Measurements from ENCODE around the gene INSYN2B. TPM values are rescaled to one million over a fixed set of nuclear protein-coding genes. Genes with fewer than 3 reads are reported as not detected.

INSYN2B gene
- total RNA-seq, 2 donors from 2014 or later, result not detected

DNA sequence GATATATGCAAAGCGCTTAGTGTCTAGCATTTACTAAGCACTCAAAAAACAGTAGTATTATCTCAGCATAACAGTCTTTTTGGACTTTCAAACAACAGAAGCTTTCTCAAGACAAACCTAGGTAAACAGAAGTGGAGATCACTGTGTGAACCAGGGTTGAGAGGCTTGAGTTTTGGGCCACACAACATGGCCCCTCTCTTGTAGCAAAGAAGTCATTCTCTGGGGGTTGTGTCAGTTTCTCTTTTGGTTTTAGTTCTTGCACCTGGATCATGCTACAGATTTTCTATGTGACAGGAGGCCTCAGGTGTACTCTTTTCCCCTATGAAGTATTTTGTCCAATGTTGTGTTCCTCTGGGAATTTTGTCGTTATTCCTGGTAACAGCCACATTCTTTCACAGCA is 30.0 kb downstream of the INSYN2B start:
- Histone ChIP-seq H3K9ac (ENCODE audit: low read depth in 2 of 2, low read length in 2 of 2) (no peak overlapping the region), H3K4me3 (no peak overlapping the region), H3K9me3 (no peaks in the 10 kb centered on the region), H3K27ac (no peak overlapping the region), H3K27me3 (no peaks in the 10 kb centered on the region), H3K4me1 (no peaks in the 10 kb centered on the region), H3K36me3 (no peaks in the 10 kb centered on the region)
- DNase-seq, result no peak
- TF ChIP-seq, protein P1, sequence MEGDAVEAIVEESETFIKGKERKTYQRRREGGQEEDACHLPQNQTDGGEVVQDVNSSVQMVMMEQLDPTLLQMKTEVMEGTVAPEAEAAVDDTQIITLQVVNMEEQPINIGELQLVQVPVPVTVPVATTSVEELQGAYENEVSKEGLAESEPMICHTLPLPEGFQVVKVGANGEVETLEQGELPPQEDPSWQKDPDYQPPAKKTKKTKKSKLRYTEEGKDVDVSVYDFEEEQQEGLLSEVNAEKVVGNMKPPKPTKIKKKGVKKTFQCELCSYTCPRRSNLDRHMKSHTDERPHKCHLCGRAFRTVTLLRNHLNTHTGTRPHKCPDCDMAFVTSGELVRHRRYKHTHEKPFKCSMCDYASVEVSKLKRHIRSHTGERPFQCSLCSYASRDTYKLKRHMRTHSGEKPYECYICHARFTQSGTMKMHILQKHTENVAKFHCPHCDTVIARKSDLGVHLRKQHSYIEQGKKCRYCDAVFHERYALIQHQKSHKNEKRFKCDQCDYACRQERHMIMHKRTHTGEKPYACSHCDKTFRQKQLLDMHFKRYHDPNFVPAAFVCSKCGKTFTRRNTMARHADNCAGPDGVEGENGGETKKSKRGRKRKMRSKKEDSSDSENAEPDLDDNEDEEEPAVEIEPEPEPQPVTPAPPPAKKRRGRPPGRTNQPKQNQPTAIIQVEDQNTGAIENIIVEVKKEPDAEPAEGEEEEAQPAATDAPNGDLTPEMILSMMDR (IDR thresholded peaks at IDR 0.05), result no peak
- intact Hi-C loops (cut with DNase I), result no loop called here

DNA sequence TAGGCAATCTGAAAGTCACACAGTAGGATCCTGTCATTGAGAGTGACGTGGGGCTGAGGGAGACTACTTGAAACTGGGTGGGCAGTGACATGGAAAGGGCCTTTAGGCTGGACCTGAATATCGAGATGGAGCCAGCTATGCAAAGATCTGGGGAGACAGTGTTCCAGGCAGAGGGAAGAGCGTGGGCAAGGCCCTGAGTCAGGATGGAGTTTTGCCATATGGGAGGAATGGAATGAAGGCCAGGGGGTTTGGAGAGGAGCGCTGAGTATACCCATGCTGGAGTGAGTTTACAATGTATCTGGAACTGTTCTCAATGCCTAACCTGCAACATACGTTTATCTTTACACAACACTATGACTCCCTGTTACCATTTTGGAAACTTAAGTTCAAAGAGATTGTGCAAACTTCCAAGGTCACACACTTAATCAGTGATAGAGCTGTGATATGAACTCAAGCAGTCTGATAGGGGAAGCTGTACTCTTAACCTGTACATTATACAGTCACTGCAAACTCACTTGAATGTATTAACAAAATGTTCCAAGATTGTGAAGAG is 33.5 kb downstream of the INSYN2B start:
- no peak overlapping the region for H3K27ac ChIP-seq
- H3K36me3 ChIP-seq, result no peaks in the 10 kb centered on the region
- intact Hi-C loops (cut with DNase I), result no loop called here
- H3K4me1 ChIP-seq, result no peaks in the 10 kb centered on the region
- H3K4me3 ChIP-seq, result no peak overlapping the region
- no peaks in the 10 kb centered on the region for H3K9me3 ChIP-seq
- DNase-seq, result no peak
- H3K27me3 ChIP-seq, result no peaks in the 10 kb centered on the region
- TF ChIP-seq, protein P1 (IDR thresholded peaks at IDR 0.05), result no peak
- no peak overlapping the region for H3K9ac ChIP-seq (ENCODE audit: low read depth in 2 of 2, low read length in 2 of 2)

DNA sequence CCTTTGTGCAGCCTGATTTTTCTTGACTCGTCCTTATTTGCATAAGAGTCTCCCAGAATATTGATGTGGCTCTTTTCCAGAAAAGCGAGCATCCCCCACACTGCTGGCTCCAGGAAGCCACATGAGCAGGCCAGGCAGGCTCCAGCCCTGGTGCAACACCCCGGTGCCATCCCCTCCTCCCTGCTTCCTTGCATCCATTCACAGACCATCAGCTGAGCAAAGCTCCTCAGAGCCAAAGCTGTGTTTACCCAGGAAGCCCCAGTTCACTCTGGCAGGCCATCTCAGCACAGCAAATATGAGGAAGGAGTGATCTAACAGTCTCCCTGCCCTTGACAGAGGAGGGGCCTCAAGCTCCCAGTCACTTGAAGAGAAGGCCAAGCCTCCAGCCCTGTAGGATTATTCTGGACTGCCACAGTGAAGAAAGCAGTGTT is 34.4 kb downstream of the INSYN2B start:
- intact Hi-C loops (cut with DNase I), result no loop called here
- Histone ChIP-seq H3K36me3 (no peaks in the 10 kb centered on the region), H3K27me3 (no peaks in the 10 kb centered on the region), H3K9me3 (no peaks in the 10 kb centered on the region), H3K27ac (no peak overlapping the region), H3K9ac (ENCODE audit: low read depth in 2 of 2, low read length in 2 of 2) (no peak overlapping the region), H3K4me1 (no peaks in the 10 kb centered on the region), H3K4me3 (no peak overlapping the region)
- TF ChIP-seq, protein P1 (IDR thresholded peaks at IDR 0.05), result no peak
- peak; percentile 21 for DNase-seq

DNA sequence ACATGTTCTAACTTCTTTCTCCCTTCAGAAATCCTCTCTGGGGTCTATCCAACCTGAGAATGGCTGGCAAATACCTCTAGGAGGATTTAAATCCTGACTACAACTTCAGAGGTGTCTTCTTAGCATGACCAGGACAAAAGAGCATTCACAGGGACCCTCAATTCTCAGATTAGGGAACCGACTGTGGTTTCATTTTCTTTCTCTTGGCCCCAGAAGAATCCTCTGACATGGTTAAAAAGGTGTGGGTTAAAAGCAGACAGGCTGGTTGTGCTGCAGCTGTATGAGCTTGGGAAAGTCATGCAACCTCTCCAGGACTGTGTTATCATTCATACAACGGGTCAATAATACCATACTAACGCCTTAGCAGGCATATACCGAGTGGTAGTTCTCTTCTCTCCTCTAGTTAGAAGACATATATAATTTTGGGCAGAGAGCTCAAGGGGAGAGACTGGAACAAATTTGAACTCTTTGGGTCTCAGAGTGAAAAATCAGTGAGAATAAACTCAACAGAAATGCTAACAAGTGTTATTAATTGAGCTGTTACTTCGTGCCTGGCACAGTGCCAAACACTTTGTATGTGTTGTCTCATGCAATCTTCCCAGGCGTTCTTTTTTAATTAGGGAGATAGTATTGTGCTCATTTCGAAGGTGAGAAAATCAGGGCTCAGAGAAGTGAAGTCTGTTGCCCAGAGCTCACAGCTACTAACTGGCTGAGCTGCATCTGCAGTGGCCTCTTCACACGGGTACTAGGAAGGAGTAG is 35.2 kb downstream of the INSYN2B start:
- intact Hi-C loops (cut with DNase I), result no loop called here
- DNase-seq, result no peak
- Histone ChIP-seq H3K9ac (ENCODE audit: low read depth in 2 of 2, low read length in 2 of 2) (no peak overlapping the region), H3K27me3 (no peaks in the 10 kb centered on the region), H3K27ac (no peak overlapping the region), H3K36me3 (no peaks in the 10 kb centered on the region), H3K4me3 (no peak overlapping the region), H3K9me3 (no peaks in the 10 kb centered on the region), H3K4me1 (no peaks in the 10 kb centered on the region)
- TF ChIP-seq, protein P1 (IDR thresholded peaks at IDR 0.05), result no peak

DNA sequence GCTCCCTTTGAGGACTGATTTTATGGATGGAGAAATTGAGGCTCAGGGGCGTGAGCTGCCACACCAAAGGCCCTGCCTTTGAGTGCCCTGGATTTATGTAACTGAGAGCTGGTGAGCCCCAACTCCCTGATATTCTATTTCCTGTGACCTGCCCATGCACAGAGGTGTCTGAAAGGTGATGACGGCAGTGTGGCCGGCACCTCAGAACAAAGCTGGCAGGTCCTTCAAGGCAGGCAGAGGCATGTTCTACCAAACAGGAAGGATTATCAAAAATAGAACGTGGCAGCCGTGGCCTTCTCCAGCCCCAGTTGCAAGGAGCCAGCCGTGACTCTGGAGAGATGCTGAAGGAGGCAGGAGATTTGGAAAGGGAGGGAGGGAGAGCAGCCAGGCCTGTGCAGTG is 36.2 kb downstream of the INSYN2B start:
- Histone ChIP-seq H3K36me3 (no peaks in the 10 kb centered on the region), H3K9me3 (no peaks in the 10 kb centered on the region), H3K27ac (no peak overlapping the region), H3K9ac (ENCODE audit: low read depth in 2 of 2, low read length in 2 of 2) (no peak overlapping the region), H3K4me3 (no peak overlapping the region), H3K4me1 (no peaks in the 10 kb centered on the region), H3K27me3 (no peaks in the 10 kb centered on the region)
- DNase-seq, result no peak
- TF ChIP-seq, protein P1 (IDR thresholded peaks at IDR 0.05), result no peak
- intact Hi-C loops (cut with DNase I), result no loop called here
